Measurements from ENCODE around the gene TENM4.

Gene TENM4

GRCh38 chr11:79045018-79045799, 395.6 kb downstream of the TENM4 start:
- DNase-seq = no peak

GRCh38 chr11:79044201-79044600, 396.6 kb downstream of the TENM4 start:
- no peak for DNase-seq

- DNase-seq = no peak
Observed at GRCh38 chr11:79043726-79044125, 397.1 kb downstream of the TENM4 start.

- no peak for DNase-seq
Observed at GRCh38 chr11:79042824-79043223, 398.0 kb downstream of the TENM4 start.

GRCh38 chr11:79040348-79040747, 400.5 kb downstream of the TENM4 start:
- no peak for DNase-seq

- no peak for DNase-seq
Observed at GRCh38 chr11:79039122-79039521, 401.7 kb downstream of the TENM4 start.

- DNase-seq = no peak
Observed at GRCh38 chr11:79035881-79036280, 404.9 kb downstream of the TENM4 start.

- DNase-seq = no peak
Observed at GRCh38 chr11:79033833-79034232, 407.0 kb downstream of the TENM4 start.

GRCh38 chr11:79030448-79030847, 410.4 kb downstream of the TENM4 start:
- no peak for DNase-seq

GRCh38 chr11:79028225-79028624, 412.6 kb downstream of the TENM4 start:
- DNase-seq = no peak

GRCh38 chr11:79026803-79027445, 413.9 kb downstream of the TENM4 start:
- no peak for DNase-seq

- no peak for DNase-seq
Observed at GRCh38 chr11:79025622-79026021, 415.2 kb downstream of the TENM4 start.

GRCh38 chr11:79025097-79025496, 415.7 kb downstream of the TENM4 start:
- no peak for DNase-seq

- DNase-seq = no peak
Observed at GRCh38 chr11:79022265-79022664, 418.6 kb downstream of the TENM4 start.

GRCh38 chr11:79021601-79022000, 419.2 kb downstream of the TENM4 start:
- no peak for DNase-seq

GRCh38 chr11:79019975-79020374, 420.9 kb downstream of the TENM4 start:
- DNase-seq = no peak

GRCh38 chr11:79019277-79019676, 421.6 kb downstream of the TENM4 start:
- no peak for DNase-seq

- no peak for DNase-seq
Observed at GRCh38 chr11:79018371-79018849, 422.4 kb downstream of the TENM4 start.

- DNase-seq = no peak
Observed at GRCh38 chr11:79017811-79018210, 423.0 kb downstream of the TENM4 start.

- no peak for DNase-seq
Observed at GRCh38 chr11:79013509-79013908, 427.3 kb downstream of the TENM4 start.

- no peak for DNase-seq
Observed at GRCh38 chr11:79011357-79011756, 429.5 kb downstream of the TENM4 start.

- no peak for DNase-seq
Observed at GRCh38 chr11:79007771-79008402, 432.9 kb downstream of the TENM4 start.

- DNase-seq = no peak
Observed at GRCh38 chr11:79006854-79007253, 434.0 kb downstream of the TENM4 start.

GRCh38 chr11:78996007-78996406, 444.8 kb downstream of the TENM4 start:
- no peak for DNase-seq
